GM12875 (cell line): ENCODE results near the gene CDYL2.

Experiments
- H3K4me3 ChIP-seq: one replicate; pipeline ENCODE4 v1.5.1; 2011; ENCODE audit warnings: low read depth, low read length, control low read depth
- CTCF ChIP-seq: IDR thresholded peaks from 2 replicates; pipeline ENCODE4 v1.5.1; 2011; ENCODE audit warnings: low read depth, mild to moderate bottlenecking, control low read depth, inconsistent platforms, low read length, moderate library complexity, borderline replicate concordance; ENCODE audit not compliant: insufficient read depth

The CDYL2 gene

DNA sequence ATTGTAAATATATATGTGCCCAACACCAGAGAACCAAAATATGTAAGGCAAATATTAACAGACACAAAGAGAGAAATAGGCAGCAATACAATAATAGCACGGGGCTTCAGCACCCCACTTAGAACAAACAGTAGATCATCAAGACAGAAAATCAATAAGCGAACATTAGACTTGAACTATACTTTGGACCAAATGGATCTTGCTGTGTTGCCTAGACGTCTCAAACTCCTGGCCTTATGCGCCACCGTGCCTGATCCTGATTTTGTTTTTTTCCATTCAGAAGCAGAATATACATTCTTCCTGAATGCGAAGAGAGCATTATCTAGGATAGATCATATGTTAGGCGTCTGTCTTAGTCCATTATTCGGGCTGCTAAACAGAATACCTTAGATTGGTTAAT is 41.9 kb upstream of the CDYL2 start:
- no peak for TF ChIP-seq CTCF
- H3K4me3 ChIP-seq: no peak overlapping the region

DNA sequence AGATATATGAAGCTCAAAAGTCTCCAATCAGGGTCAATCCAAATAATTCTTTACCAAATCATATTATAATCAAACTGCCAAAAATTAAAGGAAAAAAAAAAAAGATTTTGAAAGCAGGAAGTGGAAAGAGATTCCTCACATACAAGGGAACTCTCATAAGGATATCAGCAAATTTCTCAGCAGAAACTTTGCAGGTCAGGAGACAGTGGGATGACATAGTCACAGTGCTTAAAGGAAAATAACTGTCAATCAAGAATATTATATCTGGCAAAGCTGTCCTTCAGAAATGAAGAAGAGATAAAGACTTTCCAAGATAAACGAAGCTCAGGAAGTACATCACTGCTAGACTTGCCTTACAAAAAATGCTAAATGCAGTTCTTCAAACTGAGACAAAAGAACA is 40.0 kb upstream of the CDYL2 start:
- no peak overlapping the region for H3K4me3 ChIP-seq
- no peak for TF ChIP-seq CTCF

GRCh38 chr16:80841231-80841630 is 36.8 kb upstream of the CDYL2 start:
- no peak for TF ChIP-seq CTCF
- no peak overlapping the region for H3K4me3 ChIP-seq

- no peak overlapping the region for H3K4me3 ChIP-seq
- no peak for TF ChIP-seq CTCF
Measured at GRCh38 chr16:80837533-80838147, 33.2 kb upstream of the CDYL2 start.

- no peak for TF ChIP-seq CTCF
- no peak overlapping the region for H3K4me3 ChIP-seq
Measured at GRCh38 chr16:80836846-80837245, 32.4 kb upstream of the CDYL2 start.

DNA sequence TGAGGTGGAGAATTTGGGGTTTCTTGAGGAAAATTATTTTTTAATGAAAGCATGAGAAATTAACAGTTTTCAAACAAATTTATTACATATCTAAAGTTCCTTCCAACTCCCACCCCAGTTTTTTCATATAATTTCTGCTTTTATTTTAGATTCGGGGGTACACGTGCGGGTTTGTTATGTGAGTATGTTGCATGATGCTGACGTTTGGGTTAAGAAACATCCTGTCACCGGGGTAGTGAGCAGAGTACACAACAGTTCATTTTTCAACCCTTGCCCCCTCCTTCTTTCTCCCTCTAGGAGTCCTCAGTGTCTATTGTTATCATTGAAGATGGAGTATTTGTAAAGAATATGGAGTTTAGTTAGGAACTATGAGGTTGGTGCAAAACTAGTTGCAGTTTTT is 31.8 kb upstream of the CDYL2 start:
- no peak overlapping the region for H3K4me3 ChIP-seq
- no peak for TF ChIP-seq CTCF

- H3K4me3 ChIP-seq: no peak overlapping the region
- no peak for TF ChIP-seq CTCF
Measured at GRCh38 chr16:80831039-80831438, 26.6 kb upstream of the CDYL2 start.
